ENCODE results near the gene SOD3.

SOD3 gene, protein sequence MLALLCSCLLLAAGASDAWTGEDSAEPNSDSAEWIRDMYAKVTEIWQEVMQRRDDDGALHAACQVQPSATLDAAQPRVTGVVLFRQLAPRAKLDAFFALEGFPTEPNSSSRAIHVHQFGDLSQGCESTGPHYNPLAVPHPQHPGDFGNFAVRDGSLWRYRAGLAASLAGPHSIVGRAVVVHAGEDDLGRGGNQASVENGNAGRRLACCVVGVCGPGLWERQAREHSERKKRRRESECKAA
- 0 reads per million in 2 donors for total RNA-seq

DNA sequence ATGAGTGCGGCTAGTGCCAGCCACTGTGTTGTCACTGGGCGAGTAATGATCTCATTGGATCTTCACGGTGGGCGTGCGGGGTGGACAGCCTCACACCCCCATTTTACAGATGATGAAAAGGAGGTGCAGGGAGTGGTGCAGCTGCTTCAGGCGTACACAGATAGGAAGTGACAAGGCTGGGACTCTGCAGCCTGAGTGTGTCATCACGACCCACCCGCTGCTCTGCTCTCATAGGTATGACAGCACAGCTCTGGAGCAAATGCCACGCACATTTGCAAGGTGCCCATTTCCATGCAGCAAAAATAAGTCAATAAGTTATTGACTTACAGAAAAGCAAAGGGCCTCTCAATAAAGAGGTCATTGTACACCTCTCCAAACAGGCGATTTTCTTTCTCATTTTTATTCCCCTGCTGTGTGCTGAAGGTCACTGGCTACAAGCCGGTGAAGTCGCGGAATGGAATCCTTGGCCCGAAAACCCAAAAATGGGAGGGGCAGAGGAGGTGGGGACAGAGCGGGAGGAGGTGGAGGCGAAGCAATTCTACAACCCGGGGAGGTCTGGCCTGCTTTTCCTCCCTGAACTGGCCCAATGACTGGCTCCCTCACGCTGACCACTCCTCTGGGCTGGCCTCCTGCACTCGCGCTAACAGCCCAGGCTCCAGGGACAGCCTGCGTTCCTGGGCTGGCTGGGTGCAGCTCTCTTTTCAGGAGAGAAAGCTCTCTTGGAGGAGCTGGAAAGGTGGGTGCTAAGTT is at the start of gene SOD3:
Gene SOD3, plus strand, starts transcription at position 658 of the 750 bp plus-strand sequence. CDS start 3,949 bp downstream, outside the sequence.
- DNase-seq, result no peak

DNA sequence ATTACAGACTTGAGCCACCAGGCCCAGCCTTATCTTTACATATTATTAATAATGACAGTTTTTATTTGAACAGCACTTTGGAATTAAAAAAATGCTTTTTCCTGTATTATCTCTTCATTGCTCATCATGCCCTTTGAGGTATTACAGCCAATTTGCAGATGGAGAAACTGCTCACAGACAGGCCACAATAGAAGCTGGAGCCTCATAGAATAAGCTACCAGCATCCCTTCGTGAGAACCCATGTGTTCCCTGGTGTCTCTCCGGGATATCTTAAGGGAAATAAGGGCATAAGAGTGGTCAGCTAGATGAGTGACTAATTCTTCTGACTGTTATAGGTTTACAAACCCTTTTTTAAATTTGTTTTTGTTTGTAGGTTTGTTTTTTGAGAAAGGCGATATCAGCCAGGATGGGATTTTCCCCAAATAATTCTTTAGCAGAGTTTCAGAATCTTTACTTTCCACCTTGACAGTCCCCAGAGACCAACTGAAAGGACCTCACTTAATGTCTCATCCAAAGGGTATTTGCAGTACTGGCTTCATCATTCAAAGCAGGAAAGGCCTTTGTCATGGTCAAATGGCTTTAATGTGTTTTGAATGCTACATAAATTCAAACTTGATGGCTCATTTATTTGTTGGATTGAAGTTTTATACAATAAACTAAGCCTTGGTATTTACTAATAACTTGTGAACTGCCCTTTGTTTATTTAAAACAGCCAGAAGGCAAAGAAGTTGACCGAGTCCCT is 48.0 kb upstream of the SOD3 start:
- DNase-seq, result no peak

DNA sequence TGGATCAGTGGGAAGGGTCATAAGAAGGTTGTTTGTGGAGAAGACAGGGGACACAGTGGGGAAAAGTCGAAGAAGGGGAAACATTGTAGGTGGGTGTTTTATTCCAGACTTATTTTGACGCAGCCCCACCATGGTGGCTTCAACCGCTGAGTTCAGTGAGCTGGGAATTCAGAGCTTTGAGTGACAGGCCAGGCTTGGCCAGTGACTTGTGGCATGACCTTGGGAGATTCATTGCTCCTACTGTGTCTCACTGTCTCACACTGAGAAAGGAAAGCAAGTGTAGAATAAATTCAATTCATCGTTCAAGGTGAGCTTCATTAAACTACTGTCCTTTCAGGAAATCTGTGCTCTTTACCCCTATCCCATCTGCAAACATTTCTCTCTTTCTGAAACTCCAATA is 47.4 kb upstream of the SOD3 start:
- DNase-seq, result no peak

DNA sequence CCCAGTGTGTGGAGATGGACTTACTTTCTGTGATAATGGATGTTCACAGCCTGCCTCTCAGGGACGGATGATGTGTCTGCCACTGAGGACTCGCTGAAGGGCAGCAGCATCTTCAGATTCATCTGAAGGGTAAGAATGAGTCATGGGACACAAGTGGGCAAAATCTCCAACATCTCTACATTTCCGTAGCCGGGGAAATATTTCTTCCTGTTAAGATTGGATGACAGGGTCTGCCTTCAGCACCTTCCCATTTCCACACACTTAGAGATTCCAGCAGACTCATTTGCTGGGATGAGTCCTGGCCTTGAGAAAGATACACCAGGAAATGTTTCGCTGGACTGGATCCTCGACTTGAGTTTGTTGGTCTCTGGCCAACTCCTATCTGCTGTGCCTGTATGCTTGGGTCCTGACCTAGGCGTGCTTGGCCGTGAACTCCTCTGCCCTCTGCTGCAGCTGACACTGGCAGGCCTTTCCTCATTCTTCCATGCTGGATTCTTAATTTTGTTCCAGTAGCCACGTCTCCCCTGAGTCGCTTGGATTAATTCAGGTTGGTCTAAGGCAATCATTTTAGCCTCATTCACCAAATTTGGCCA is 46.5 kb upstream of the SOD3 start:
- DNase-seq, result no peak

DNA sequence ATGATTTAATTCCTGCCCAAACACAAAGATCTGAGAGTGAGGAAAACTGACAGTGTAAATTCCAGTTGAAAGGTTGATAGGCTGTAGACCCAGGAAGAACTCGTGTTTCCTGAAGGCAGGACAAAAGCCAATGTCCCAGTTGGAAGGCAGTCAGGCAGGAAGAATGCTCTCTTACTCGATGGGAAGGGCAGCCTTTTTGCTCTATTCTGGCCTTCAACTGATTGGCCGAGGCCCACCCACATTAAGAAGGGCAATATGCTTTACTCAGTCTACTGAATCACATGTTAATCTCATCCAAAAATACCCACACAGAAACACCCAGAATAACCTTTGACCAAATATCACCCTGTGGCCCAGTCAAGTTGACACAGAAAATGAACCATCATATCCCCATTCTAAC is 45.3 kb upstream of the SOD3 start:
- no peak for DNase-seq

DNA sequence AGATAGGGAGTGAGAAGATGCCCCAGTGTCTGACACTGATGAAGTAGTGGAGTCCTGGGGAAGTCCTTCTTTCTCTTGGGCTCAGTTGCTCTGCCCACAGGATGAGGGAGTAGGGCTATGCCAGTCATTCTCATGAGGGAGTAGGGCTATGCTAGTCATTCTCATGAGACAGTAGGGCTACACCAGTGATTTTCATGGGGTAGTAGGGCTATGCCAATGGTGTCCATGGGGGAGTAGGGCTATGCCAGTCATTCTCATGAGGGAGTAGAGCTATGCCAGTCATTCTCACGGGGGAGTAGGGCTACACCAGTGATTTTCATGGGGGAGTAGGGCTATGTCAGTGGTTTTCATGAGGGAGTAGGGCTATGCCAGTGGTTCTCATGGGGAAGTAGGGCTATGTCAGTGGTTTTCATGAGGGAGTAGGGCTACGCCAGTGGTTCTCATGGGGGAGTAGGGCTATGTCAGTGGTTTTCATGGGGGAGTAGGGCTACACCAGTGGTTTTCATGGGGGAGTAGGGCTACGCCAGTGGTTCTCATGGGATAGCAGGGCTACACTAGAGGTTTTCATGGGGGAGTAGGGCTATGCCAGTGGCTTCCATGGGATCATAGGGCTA is 43.3 kb upstream of the SOD3 start:
- no peak for DNase-seq

DNA sequence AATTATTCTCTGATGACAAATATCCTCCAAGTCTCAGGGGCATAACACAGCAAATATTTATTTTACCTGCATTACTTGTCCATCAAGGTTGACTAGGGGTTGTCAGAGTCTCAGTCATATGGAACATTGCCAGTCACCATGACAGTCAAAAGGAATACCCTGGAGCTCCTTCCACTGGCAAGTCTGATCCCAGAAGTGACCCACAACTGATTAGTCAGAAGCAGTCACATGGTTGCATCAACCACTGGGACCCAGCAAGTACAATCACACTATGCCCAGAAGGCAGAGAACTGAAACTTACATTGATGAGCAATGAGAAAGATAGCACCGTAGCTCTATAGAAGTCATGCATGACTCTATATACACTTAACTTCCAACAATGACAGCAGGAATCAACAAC is 41.9 kb upstream of the SOD3 start:
- no peak for DNase-seq

DNA sequence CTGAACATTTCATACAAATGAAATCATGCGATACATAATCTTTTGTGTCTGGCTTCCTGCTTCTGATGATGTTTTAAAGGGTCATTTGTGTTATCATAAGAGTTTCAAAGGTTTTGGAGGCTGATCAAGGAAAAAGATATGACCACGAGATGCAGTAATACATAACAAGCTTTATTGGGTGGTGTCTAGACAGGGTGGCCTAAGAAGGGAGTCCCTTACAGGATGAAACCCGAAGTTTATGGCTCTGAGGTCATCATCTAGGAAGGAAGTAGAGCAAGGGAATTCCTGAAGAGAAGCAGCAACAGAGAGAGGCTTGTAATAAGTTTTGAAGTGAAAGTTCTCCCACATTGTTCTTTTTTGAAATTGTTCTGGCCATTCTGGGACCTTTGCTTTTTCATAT is 40.8 kb upstream of the SOD3 start:
- no peak for DNase-seq

DNA sequence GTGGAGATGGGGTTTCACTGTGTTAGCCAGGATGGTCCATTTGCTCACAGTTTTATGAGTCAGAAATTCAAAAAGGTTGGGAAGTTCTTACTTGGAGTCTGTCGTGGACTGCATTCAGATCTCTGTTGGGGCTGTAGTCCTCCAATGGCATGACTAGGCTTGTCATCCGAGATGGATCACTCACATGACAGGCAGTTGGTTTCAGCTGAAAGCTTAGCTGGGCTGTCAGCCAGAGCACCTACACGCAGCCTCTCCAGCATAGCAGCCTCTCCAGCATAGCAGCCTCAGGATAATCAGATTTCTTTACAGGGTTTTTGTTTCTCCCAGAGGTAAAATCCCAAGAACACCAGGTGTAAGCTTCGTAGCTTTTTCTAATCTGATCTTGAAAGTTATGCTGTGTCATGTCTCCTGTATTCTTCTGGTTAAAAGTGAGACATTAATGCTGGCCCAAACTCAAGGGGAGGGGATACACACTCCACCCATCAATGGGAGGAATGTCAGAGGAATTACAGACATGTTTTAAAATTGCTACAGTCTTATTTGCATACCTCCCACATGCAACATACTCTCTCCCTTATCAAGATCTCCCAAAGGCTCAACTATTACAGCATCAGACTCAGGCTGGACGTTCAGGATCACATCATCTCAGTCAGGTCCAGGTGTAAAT is 31.6 kb upstream of the SOD3 start:
- DNase-seq, result no peak

DNA sequence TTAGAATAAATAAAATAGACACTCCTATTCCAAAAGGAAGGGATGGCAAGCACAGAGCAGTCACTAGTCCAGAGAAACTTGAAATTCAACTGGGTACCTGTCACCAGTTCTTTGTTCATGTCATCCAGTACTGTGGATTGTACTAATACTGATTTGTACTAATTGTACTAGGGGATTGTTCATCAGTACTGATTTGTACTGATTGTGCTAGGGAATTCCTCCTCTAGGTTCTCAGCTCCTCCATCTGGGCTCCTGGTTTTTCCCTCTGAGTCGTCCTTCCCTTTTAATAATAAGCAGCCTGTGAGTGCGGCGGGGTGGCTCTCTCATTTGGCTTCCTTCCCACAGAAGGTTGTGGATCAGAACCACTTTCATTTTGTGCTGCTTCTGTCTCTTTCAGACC is 31.0 kb upstream of the SOD3 start:
- DNase-seq, result no peak

DNA sequence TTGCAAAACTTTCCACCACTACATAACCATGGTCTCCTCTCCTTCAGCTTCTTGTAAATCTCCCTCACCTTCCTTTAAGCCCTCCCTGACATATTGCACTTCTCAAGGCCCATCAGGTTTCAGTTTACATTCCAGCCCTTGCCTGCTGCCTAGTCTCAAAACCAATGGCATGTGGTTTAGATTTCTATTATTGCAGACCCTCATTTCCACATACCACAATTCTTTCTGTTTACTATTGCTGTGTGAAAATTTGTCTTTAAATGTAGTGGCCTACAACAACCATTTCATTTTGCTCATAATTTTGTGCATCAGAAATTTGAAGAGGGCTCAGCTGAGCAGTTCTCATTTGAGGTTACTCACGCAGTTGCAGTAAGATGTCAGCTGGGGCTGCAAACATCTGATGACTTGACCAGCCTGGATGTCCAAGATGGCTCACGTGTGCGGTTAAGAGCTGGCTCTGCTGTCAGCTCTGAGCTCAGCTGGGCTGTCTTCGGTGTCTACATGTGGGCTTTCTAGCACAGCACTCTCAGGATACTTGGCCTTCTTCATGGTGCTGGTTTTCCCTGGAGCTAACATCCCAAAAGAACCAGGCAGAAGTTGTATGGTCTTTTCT is 29.9 kb upstream of the SOD3 start:
- no peak for DNase-seq

DNA sequence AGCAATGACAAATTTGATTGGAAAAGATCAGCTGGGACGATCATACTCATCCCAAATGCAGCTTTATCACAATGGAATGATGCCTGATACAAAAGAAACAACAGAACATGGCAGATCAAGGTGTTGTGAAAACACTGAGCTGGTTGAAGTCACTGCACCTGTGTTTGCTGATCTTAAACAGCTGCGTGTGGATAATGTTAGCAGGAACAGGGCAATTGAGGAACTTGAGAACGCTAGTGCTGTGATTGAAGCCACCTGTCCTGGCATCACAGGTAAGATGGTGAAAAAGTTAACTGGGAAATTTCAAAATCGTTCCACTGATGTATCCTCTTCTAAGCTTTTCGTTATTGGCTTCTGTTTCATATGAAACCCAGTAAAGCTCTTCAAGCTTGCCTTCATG is 27.4 kb upstream of the SOD3 start:
- DNase-seq, result no peak

DNA sequence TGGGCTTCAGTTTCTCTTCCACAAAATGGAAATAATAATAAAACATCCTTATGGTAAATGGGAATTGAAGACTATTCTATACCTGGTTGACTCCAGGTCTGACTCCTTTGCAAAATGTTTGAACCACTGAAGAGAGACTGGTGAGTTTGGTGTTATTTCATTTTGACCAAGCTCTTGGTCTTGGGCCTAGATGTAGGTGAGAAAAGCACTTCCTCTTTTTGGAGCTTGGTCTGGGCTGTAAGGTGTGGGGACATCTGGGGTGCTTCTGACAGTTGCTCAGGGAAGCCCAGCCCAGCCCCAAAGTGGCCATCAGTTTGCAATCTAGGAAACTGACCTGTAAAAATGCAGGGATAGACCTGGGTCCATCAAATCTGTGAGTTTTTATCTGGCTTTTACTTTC is 26.8 kb upstream of the SOD3 start:
- no peak for DNase-seq

DNA sequence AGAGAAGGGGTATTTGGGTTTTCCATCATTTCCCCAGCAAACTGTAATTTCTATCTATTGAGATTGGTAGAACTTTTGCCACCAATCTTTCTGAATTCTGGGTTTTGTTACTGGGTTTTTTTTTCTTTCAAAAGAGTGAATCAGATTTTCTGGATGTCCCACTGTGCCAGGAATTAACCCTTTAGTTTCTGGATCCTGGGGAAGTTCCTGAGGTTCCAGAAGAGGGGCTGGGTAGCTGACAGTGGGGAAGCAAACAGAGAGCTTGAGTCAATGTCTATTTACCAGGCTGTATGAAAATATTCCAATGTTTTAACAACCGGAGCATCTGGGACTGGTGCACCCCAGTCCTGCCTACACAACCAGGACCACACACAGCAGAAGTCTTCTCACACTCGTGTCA is 25.8 kb upstream of the SOD3 start:
- DNase-seq, result no peak

DNA sequence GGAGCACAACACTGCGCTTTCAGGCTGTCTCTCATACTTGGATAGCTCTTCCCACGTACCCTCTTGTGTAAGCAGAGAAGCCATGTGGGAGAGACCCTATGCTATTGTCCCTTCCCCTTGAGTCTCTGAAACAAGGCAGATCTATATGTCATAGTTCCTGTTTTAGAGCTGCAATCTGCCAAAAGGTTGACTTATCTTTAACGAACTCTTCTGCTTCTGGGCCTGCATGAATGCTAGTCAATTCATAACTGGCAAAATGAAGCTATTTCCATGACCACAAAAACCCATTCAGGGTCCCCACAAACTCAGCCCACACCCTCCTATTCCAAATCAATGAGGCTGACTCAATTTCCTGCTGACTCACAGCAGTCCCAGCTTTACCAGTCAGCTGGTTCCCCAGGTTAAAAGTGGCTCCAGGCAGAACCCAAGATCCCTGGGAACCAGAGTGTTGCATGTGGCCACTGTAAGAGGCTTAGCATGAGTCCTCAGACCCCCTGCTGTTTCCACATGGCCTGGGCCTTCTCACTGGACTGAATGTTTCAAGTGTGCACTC is 25.3 kb upstream of the SOD3 start:
- DNase-seq, result no peak

DNA sequence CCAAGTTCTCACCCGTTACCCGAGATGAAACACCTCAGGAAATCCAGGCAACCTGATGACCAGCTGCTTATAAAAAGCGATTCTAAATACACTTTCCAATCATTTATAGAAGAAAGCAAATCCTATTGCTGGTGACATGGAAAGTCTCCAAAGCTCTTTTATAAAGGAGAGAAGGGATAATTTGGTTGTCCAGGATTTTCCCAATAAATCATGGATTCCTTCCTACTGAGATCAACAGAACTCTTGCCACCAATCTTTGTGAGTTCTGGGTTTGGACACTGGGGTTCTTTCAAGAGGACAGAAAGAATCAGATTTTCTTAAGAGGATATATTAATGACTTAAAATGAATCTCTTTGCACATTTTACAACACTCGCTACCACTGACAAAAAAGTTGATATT is 24.7 kb upstream of the SOD3 start:
- DNase-seq, result no peak

DNA sequence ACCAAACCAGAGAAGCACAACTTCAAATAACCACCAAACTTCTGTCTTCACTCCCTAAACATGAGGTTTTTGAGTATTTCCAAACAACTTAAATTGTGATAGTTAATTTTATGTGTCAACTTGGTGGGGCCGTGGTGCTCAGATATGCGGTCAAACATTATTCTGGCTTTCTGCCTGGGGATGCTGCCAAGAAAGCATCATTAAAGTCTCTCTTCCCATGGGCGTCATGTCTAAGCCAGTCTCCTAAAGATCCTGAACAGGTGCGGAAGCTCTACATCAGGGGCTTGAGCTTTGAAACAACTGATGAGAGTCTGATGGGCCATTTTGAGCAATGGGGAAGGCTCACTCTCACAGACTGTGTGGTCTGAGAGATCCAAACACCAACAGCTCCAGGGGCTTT is 24.1 kb upstream of the SOD3 start:
- no peak for DNase-seq

DNA sequence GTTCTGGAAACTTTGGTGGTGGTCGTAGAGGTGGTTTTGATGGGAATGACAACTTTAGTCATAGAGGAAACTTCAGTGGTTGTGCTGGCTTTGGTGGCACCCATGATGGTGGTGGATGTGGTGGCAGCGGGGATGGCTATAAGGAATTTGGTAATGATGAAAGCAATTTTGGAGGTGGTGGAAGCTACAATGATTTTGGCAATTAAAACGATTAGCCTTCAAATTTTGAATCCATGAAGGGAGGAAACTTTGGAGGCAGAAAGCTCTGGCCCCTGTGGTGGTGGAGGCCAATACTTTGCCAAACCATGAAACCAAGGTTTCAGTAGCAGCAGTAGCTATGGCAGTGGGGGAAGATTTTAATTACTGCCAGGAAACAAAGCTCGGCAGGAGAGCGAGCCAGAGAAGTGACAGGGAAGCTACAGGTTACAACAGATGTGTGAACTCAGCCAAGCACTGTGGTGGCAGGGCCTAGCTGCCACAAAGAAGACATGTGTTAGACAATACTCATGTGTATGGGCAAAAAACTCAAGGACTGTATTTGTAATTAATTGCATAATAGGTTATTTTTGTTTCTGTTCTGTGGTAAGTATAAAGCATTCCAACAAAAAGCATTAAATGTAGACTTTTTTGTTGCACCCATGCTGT is 23.2 kb upstream of the SOD3 start:
- no peak for DNase-seq

DNA sequence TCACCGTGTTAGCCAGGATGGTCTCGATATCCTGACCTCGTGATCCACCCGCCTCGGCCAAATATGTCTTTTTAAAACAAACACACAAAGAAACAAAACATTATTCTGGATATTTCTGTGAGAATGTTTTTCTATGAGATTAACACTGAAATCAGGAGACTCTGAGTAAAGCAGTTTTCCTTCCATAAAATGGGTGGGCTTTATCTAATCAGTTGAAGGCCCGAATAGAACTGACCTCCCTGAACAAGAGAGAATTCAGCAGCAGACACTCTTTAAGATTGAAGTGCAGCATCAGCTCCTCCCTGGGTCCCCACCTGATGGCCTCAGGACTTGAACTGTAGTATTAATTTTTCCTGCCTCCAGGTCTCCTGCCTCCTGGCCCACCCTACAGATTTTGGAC is 22.4 kb upstream of the SOD3 start:
- DNase-seq, result no peak

DNA sequence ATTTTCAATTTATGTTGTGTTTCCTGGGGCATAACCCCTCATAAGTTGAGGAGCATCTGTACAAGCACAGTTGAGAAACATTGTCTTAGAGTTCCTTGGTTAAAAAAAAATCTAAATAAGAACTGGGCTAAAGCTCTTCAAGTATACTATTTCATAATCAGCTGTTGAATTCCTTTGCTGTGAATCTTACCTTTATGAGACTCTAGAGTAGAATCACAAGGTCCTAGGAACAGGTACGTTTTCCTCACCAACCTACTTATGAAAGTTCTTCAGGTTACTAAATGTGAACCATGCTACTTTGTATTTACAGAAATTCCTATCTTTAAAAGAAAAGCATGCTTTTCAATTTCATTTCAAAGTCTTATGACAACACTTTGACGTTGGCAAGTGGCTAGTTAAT is 20.9 kb upstream of the SOD3 start:
- no peak for DNase-seq

DNA sequence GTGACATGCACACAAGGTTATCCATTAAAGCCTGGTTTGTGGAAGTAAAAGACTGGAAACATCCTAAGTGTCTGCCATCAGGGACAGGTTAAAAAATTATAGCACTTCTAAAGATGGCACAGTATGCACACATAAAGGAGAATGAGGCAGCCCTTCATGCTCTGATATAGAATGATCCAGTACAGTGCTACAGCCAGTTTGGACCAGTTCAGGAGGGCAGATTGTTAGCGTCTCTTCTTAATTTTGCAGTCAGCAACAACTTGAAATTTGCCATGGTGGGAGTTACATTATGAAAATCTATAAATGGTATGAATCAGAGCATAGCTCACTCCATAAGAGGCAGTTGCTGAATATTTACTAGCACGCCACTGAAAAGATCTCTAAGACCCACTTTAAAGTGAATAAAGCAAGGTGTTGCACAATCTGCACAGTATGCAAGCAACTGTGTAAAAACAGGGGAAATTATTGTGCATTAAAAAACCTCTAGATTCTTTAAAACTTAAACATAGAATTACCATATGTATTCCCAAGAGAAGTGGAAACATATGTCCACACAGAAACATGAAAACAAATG is 20.3 kb upstream of the SOD3 start:
- no peak for DNase-seq
